Mesenchymal stem cell (in vitro differentiated cells and primary cell): ENCODE data around the gene ABHD17C.

ENCODE experiments used
- DNase-seq: peaks from one replicate; pipeline ENCODE4 v3.0.0-alpha.2; 2013
- H2AFZ ChIP-seq: one replicate; pipeline ENCODE4 v1.6.1; 2013; ENCODE audit warnings: low read depth, mild to moderate bottlenecking, control low read depth, inconsistent platforms, low read length, moderate library complexity
- H2AK5ac ChIP-seq: 2 replicates; pipeline ENCODE4 v1.6.1; 2013; ENCODE audit warnings: low read length, moderate library complexity, mild to moderate bottlenecking, inconsistent platforms; ENCODE audit not compliant: severe bottlenecking
- H2BK120ac ChIP-seq: one replicate; pipeline ENCODE4 v1.6.1; 2013; ENCODE audit warnings: low read depth, mild to moderate bottlenecking, inconsistent platforms, low read length, moderate library complexity
- H2BK12ac ChIP-seq, 2 experiments: one replicate each; pipeline ENCODE4 v1.6.1; 2013; ENCODE audit warnings: inconsistent platforms in 2 of 2, low read length in 2 of 2, mild to moderate bottlenecking in 2 of 2, moderate library complexity in 2 of 2, control low read depth in 1 of 2
- H2BK15ac ChIP-seq: one replicate; pipeline ENCODE4 v1.6.1; 2013; ENCODE audit warnings: mild to moderate bottlenecking, low read depth, inconsistent platforms; ENCODE audit not compliant: poor library complexity, severe bottlenecking
- H2BK5ac ChIP-seq: 2 replicates; pipeline ENCODE4 v1.6.1; 2013; ENCODE audit warnings: low read depth, mild to moderate bottlenecking, low read length, control low read depth, inconsistent platforms; ENCODE audit not compliant: poor library complexity, severe bottlenecking
- H3K14ac ChIP-seq, 2 experiments: one replicate each; pipeline ENCODE4 v1.6.1; 2013; ENCODE audit warnings: inconsistent platforms in 2 of 2, low read length in 2 of 2, control low read depth in 1 of 2, mild to moderate bottlenecking in 1 of 2, moderate library complexity in 1 of 2
- H3K18ac ChIP-seq, 2 experiments: one replicate each; pipeline ENCODE4 v1.6.1; 2013; ENCODE audit warnings: inconsistent platforms in 2 of 2, low read length in 2 of 2, control low read depth in 1 of 2, low read depth in 1 of 2, mild to moderate bottlenecking in 1 of 2
- H3K23ac ChIP-seq, 2 experiments: one replicate each; pipeline ENCODE4 v1.6.1; 2013; ENCODE audit warnings: inconsistent platforms in 2 of 2, low read length in 2 of 2, mild to moderate bottlenecking in 2 of 2, moderate library complexity in 2 of 2, control low read depth in 1 of 2
- H3K27ac ChIP-seq: 2 replicates; pipeline ENCODE4 v1.5.1; 2013; ENCODE audit warnings: mild to moderate bottlenecking, moderate library complexity, low read length, control low read depth, inconsistent platforms; ENCODE audit not compliant: poor library complexity, severe bottlenecking
- H3K27me3 ChIP-seq, 2 experiments: 2 replicates each; pipeline versions ENCODE4 v1.6.1 to v1.7.0; 2013; ENCODE audit warnings: low read length in 2 of 2, mild to moderate bottlenecking in 2 of 2, moderate library complexity in 2 of 2, control low read depth in 1 of 2, inconsistent platforms in 1 of 2; ENCODE audit not compliant: control insufficient read depth in 1 of 2, insufficient read depth in 1 of 2
- H3K36me3 ChIP-seq, 2 experiments: 2 replicates each; pipeline versions ENCODE4 v1.6.1 to v1.7.0; 2013; ENCODE audit warnings: low read length in 2 of 2, control low read depth in 1 of 2, inconsistent platforms in 1 of 2, low read depth in 1 of 2, mild to moderate bottlenecking in 1 of 2; ENCODE audit not compliant: insufficient read depth in 2 of 2, control insufficient read depth in 1 of 2
- H3K4ac ChIP-seq, 2 experiments: one replicate each; pipeline ENCODE4 v1.6.1; 2013; ENCODE audit warnings: inconsistent platforms in 2 of 2, low read length in 2 of 2, mild to moderate bottlenecking in 2 of 2, moderate library complexity in 2 of 2, control low read depth in 1 of 2, low read depth in 1 of 2
- H3K4me1 ChIP-seq: 2 replicates; pipeline ENCODE4 v1.6.1; 2013; ENCODE audit warnings: low read depth, low read length, control low read depth; ENCODE audit not compliant: control insufficient read depth, insufficient read depth
- H3K4me2 ChIP-seq: 2 replicates; pipeline ENCODE4 v1.6.1; 2013; ENCODE audit warnings: low read length, mild to moderate bottlenecking, inconsistent platforms; ENCODE audit not compliant: poor library complexity, severe bottlenecking
- H3K4me3 ChIP-seq, 2 experiments: 2 replicates each; pipeline versions ENCODE4 v1.5.1 to v1.7.0; 2013; ENCODE audit warnings: low read length in 2 of 2, mild to moderate bottlenecking in 2 of 2, control low read depth in 1 of 2, low read depth in 1 of 2; ENCODE audit not compliant: insufficient read depth in 1 of 2
- H3K79me1 ChIP-seq: replicated peaks from 2 replicates; pipeline ENCODE4 v1.6.1; 2013; ENCODE audit warnings: mild to moderate bottlenecking, control low read depth, low read length, inconsistent platforms; ENCODE audit not compliant: poor library complexity, severe bottlenecking
- H3K9ac ChIP-seq: 2 replicates; pipeline ENCODE4 v1.7.0; 2013; ENCODE audit warnings: mild to moderate bottlenecking, low read length, moderate library complexity
- H3K9me3 ChIP-seq: 2 replicates; pipeline ENCODE4 v1.7.0; 2013; ENCODE audit warnings: mild to moderate bottlenecking, low read length; ENCODE audit not compliant: control insufficient read depth
- H4K8ac ChIP-seq: one replicate; pipeline ENCODE4 v1.6.1; 2013; ENCODE audit warnings: inconsistent platforms, mild to moderate bottlenecking, low read length, moderate library complexity
- H4K91ac ChIP-seq: one replicate; pipeline ENCODE4 v1.6.1; 2013; ENCODE audit warnings: mild to moderate bottlenecking, low read length, inconsistent platforms
- WGBS: methylation state at CpG from one replicate; pipeline ENCODE4 v1.1.7; 2013; ENCODE audit warnings: mixed read lengths; 5-methylcytosine and 5-hydroxymethylcytosine counted together

The ABHD17C gene

DNA sequence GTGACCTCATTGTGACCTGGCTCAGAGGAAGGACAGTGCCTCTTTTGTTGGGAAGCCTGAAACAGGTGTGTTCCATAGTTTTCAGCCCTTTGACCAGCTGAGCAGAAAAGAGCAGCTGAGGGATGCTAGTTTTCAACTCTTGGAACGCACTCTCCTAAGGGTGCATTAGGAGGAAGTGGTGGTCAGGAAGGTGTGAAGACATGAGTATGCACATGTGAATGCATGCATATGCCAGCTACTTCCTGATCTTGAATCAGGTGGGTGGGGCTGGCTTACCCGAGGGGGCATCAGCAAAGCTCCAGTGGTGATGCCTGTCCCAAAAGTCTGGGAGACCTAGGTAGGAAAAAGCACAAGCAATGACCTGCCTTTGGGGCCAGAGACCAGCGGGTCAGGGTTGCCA lies 60.8 kb downstream of the ABHD17C start:
- H4K8ac ChIP-seq: no peak overlapping the region
- H3K18ac ChIP-seq: no peak overlapping the region
- no peak overlapping the region for H2BK5ac ChIP-seq
- H3K4ac ChIP-seq: no peak overlapping the region
- H2AFZ ChIP-seq: no peak overlapping the region
- no peaks in the 10 kb centered on the region for H3K27me3 ChIP-seq
- DNase-seq: no peak
- H2BK12ac ChIP-seq: no peak overlapping the region
- WGBS: 90% methylated on average over 3 of the region's 3 CpGs
- no peaks in the 10 kb centered on the region for H3K9me3 ChIP-seq
- H4K91ac ChIP-seq: no peak overlapping the region
- H3K23ac ChIP-seq: no peak overlapping the region
- no peak overlapping the region for H2AK5ac ChIP-seq
- H3K14ac ChIP-seq: no peak overlapping the region
- peaks cover 2% of the 10 kb centered on the region for H3K79me1 ChIP-seq
- no peaks in the 10 kb centered on the region for H3K4me1 ChIP-seq
- no peak overlapping the region for H3K4me3 ChIP-seq
- H2BK120ac ChIP-seq: no peak overlapping the region
- H2BK15ac ChIP-seq: no peak overlapping the region
- no peak overlapping the region for H3K27ac ChIP-seq
- no peak overlapping the region for H3K9ac ChIP-seq
- H3K36me3 ChIP-seq: peaks cover 0 to 52% of the 10 kb centered on the region in 2 experiments
- H3K4me2 ChIP-seq: no peak overlapping the region

- H2AK5ac ChIP-seq: no peak overlapping the region
- no peak overlapping the region for H3K4ac ChIP-seq
- no peak overlapping the region for H2BK15ac ChIP-seq
- peaks cover 0 to 33% of the 10 kb centered on the region in 2 experiments for H3K36me3 ChIP-seq
- no peak overlapping the region for H3K23ac ChIP-seq
- H3K18ac ChIP-seq: no peak overlapping the region
- H3K27me3 ChIP-seq: no peaks in the 10 kb centered on the region
- no peak overlapping the region for H2BK5ac ChIP-seq
- H3K27ac ChIP-seq: no peak overlapping the region
- H3K4me1 ChIP-seq: no peaks in the 10 kb centered on the region
- WGBS: 85% methylated on average over 5 of the region's 6 CpGs
- H3K9ac ChIP-seq: no peak overlapping the region
- H4K8ac ChIP-seq: no peak overlapping the region
- peaks cover 2% of the 10 kb centered on the region for H3K79me1 ChIP-seq
- H3K4me2 ChIP-seq: no peak overlapping the region
- no peak overlapping the region for H2BK12ac ChIP-seq
- no peaks in the 10 kb centered on the region for H3K9me3 ChIP-seq
- H3K4me3 ChIP-seq: no peak overlapping the region
- H4K91ac ChIP-seq: no peak overlapping the region
- H2BK120ac ChIP-seq: no peak overlapping the region
- no peak overlapping the region for H2AFZ ChIP-seq
- no peak overlapping the region for H3K14ac ChIP-seq
- no peak for DNase-seq
Measured at GRCh38 chr15:80758130-80758745, 63.1 kb downstream of the ABHD17C start.

GRCh38 chr15:80760960-80761359 lies 65.8 kb downstream of the ABHD17C start:
- Histone ChIP-seq H3K4me1 (no peaks in the 10 kb centered on the region), H3K79me1 (peaks cover 2% of the 10 kb centered on the region), H3K27ac (no peak overlapping the region), H3K36me3 (peaks cover 0 to 9% of the 10 kb centered on the region in 2 experiments), H2BK5ac (no peak overlapping the region), H4K8ac (no peak overlapping the region), H3K14ac (no peak overlapping the region), H3K4ac (no peak overlapping the region), H2BK12ac (no peak overlapping the region), H4K91ac (no peak overlapping the region), H3K18ac (no peak overlapping the region), H2AK5ac (no peak overlapping the region), H3K4me3 (no peak overlapping the region), H3K27me3 (no peaks in the 10 kb centered on the region), H3K9ac (no peak overlapping the region), H2BK15ac (no peak overlapping the region), H2BK120ac (no peak overlapping the region), H3K9me3 (no peaks in the 10 kb centered on the region), H3K23ac (no peak overlapping the region), H2AFZ (no peak overlapping the region), H3K4me2 (no peak overlapping the region)
- no peak for DNase-seq
- 94% methylated on average over 1 of the region's 4 CpGs for WGBS

GRCh38 chr15:80761754-80762153 lies 66.6 kb downstream of the ABHD17C start:
- no peak overlapping the region for H2BK5ac ChIP-seq
- over 99% methylated on average over 6 of the region's 6 CpGs for WGBS
- H2AK5ac ChIP-seq: no peak overlapping the region
- no peaks in the 10 kb centered on the region for H3K27me3 ChIP-seq
- no peak overlapping the region for H3K4me3 ChIP-seq
- no peaks in the 10 kb centered on the region for H3K79me1 ChIP-seq
- H4K8ac ChIP-seq: no peak overlapping the region
- H3K14ac ChIP-seq: no peak overlapping the region
- no peak for DNase-seq
- H2BK15ac ChIP-seq: no peak overlapping the region
- no peaks in the 10 kb centered on the region for H3K9me3 ChIP-seq
- H2BK120ac ChIP-seq: no peak overlapping the region
- H3K4me1 ChIP-seq: no peaks in the 10 kb centered on the region
- H3K36me3 ChIP-seq: peaks cover 0 to 1% of the 10 kb centered on the region in 2 experiments
- H4K91ac ChIP-seq: no peak overlapping the region
- H3K9ac ChIP-seq: no peak overlapping the region
- no peak overlapping the region for H3K4me2 ChIP-seq
- H2BK12ac ChIP-seq: no peak overlapping the region
- H2AFZ ChIP-seq: no peak overlapping the region
- H3K27ac ChIP-seq: no peak overlapping the region
- no peak overlapping the region for H3K23ac ChIP-seq
- H3K18ac ChIP-seq: no peak overlapping the region
- H3K4ac ChIP-seq: no peak overlapping the region
